Measurements from ENCODE around the gene KIT.

Gene KIT

DNA sequence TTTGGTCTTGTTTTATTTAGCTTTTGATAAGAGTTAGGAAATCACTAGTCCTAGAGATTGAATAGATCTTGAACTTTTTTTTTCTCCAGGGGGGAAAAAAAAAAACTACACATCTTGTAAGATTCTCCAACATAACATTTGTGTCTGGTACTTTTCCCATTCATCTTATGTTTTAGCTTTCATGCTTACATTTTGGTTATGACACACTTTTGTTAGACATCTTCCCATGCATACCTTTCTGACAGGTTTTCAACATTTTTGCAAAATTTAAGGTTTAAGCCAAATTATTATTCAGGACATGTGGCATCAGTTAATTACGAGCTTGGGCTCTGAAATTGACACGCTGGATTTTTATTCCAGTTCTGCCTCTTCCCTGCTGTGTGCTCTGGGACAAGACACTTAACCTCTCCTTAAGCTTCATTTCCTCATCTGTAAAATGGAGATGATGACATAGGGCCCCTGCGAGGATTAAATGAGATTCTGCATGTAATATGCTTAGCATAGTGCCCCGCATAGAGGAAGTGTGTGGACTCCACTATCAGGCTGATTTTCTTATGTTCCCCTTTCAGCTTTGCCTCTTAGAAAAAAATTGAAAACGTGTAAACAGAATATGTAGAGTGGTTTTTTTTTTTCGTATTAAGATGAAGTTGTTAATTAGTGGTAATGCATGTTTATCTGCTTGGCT lies 5.3 kb downstream of the KIT start:
- Histone ChIP-seq H3K27ac (replicated peaks) (peak overlapping the region; percentile 39), H3K27me3 (ENCODE audit: insufficient read depth, poor library complexity, severe bottlenecking) (peaks cover 1% of the 10 kb centered on the region), H3K4me3 (replicated peaks; ENCODE audit: insufficient read depth, low read length) (no peak overlapping the region)
- peak in 1 of 2 experiments; percentile 80 for DNase-seq (ENCODE audit: low read depth in 1 of 2, low spot score in 1 of 2)
- TF ChIP-seq SPI1 (IDR thresholded peaks at IDR 0.05; ENCODE audit: borderline replicate concordance, low read depth) (peak; percentile 94), GABPA (IDR thresholded peaks at IDR 0.05; ENCODE audit: low read depth) (no peak), POLR2AphosphoS5 (IDR thresholded peaks at IDR 0.05; ENCODE audit: low read depth) (no peak)
- TF ChIP-seq, protein P1, sequence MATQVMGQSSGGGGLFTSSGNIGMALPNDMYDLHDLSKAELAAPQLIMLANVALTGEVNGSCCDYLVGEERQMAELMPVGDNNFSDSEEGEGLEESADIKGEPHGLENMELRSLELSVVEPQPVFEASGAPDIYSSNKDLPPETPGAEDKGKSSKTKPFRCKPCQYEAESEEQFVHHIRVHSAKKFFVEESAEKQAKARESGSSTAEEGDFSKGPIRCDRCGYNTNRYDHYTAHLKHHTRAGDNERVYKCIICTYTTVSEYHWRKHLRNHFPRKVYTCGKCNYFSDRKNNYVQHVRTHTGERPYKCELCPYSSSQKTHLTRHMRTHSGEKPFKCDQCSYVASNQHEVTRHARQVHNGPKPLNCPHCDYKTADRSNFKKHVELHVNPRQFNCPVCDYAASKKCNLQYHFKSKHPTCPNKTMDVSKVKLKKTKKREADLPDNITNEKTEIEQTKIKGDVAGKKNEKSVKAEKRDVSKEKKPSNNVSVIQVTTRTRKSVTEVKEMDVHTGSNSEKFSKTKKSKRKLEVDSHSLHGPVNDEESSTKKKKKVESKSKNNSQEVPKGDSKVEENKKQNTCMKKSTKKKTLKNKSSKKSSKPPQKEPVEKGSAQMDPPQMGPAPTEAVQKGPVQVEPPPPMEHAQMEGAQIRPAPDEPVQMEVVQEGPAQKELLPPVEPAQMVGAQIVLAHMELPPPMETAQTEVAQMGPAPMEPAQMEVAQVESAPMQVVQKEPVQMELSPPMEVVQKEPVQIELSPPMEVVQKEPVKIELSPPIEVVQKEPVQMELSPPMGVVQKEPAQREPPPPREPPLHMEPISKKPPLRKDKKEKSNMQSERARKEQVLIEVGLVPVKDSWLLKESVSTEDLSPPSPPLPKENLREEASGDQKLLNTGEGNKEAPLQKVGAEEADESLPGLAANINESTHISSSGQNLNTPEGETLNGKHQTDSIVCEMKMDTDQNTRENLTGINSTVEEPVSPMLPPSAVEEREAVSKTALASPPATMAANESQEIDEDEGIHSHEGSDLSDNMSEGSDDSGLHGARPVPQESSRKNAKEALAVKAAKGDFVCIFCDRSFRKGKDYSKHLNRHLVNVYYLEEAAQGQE (IDR thresholded peaks at IDR 0.05; ENCODE audit: insufficient replicate concordance, low read depth), result no peak

DNA sequence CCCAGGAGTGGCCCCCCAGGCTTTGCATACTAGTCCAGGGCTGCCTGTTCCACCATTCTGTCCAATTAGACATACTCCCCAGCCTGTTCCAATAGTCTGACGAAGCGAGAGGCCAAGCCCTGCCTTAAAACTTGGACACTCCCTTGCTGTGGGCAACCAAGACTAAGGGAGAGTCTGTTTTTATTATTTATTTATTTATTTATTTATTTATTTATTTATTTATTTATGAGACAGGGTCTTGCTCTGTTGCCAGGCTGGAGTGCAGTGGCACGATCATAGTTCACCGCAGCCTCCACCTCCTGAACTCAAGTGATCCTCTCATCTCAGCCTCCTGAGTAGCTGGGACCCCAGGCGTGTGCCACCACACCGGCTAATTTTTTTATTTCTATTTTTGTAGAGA lies 6.6 kb downstream of the KIT start:
- TF ChIP-seq POLR2AphosphoS5 (IDR thresholded peaks at IDR 0.05; ENCODE audit: low read depth) (no peak), SPI1 (IDR thresholded peaks at IDR 0.05; ENCODE audit: borderline replicate concordance, low read depth) (no peak), GABPA (IDR thresholded peaks at IDR 0.05; ENCODE audit: low read depth) (no peak)
- TF ChIP-seq, protein P1 (IDR thresholded peaks at IDR 0.05; ENCODE audit: insufficient replicate concordance, low read depth), result no peak
- TF ChIP-seq, protein P2, sequence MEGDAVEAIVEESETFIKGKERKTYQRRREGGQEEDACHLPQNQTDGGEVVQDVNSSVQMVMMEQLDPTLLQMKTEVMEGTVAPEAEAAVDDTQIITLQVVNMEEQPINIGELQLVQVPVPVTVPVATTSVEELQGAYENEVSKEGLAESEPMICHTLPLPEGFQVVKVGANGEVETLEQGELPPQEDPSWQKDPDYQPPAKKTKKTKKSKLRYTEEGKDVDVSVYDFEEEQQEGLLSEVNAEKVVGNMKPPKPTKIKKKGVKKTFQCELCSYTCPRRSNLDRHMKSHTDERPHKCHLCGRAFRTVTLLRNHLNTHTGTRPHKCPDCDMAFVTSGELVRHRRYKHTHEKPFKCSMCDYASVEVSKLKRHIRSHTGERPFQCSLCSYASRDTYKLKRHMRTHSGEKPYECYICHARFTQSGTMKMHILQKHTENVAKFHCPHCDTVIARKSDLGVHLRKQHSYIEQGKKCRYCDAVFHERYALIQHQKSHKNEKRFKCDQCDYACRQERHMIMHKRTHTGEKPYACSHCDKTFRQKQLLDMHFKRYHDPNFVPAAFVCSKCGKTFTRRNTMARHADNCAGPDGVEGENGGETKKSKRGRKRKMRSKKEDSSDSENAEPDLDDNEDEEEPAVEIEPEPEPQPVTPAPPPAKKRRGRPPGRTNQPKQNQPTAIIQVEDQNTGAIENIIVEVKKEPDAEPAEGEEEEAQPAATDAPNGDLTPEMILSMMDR (IDR thresholded peaks at IDR 0.05; ENCODE audit: insufficient read depth, low read length), result no peak
- Histone ChIP-seq H3K27ac (replicated peaks) (no peak overlapping the region; the same call in 1 of the 2 replicates), H3K27me3 (ENCODE audit: insufficient read depth, poor library complexity, severe bottlenecking) (no peaks in the 10 kb centered on the region), H3K4me3 (replicated peaks; ENCODE audit: insufficient read depth, low read length) (no peak overlapping the region)
- no peak for DNase-seq (ENCODE audit: low read depth in 1 of 2, low spot score in 1 of 2)

DNA sequence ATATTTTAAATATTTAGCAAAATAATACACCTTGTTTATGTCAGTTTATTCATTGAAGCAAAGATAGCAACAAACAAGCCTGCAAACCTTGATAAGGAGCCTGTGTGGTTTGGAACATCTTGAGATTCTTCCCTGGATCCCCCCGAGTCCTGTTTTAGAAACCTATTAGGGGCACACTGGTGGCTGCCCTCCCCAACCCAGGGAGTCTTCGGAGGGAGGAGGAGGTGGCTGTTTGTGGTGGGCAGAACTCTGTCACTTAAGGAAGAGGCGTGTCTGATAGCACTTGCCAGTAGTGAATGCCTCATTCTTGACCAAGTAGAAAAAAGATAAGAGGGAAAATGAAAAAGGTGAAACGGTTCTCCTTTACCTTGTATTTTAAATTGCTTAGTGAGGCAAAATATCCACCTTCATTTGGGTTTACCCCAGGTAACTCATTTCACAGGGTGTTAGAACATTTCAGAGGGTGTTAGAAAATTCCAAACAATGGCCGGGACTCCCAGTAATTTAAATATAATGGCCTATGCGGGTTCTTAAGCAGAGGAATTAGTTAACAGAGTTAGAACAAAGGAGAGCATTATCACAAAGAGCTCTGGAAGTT lies 10.4 kb downstream of the KIT start:
- no peak for TF ChIP-seq POLR2AphosphoS5 (IDR thresholded peaks at IDR 0.05; ENCODE audit: low read depth)
- TF ChIP-seq GABPA (IDR thresholded peaks at IDR 0.05; ENCODE audit: low read depth), result no peak
- TF ChIP-seq, protein P2 (IDR thresholded peaks at IDR 0.05; ENCODE audit: insufficient read depth, low read length), result no peak
- TF ChIP-seq SPI1 (IDR thresholded peaks at IDR 0.05; ENCODE audit: borderline replicate concordance, low read depth), result no peak
- TF ChIP-seq, protein P1 (IDR thresholded peaks at IDR 0.05; ENCODE audit: insufficient replicate concordance, low read depth), result no peak
- Histone ChIP-seq H3K27ac (replicated peaks) (no peak overlapping the region), H3K4me3 (replicated peaks; ENCODE audit: insufficient read depth, low read length) (no peak overlapping the region), H3K27me3 (ENCODE audit: insufficient read depth, poor library complexity, severe bottlenecking) (no peaks in the 10 kb centered on the region)
- DNase-seq (ENCODE audit: low read depth in 1 of 2, low spot score in 1 of 2), result no peak

All from HL-60 (cell line).